Nephron progenitor cell (in vitro differentiated cells): ENCODE data around the gene SSBP3.

ENCODE experiments used
- DNase-seq: peaks from one replicate; pipeline ENCODE4 v3.0.0; 2021
- H3K27ac Mint-ChIP-seq: 2 replicates; pipeline ENCODE4 v1.8.0; 2021; ENCODE audit warnings: mild to moderate bottlenecking, moderate library complexity, mixed read lengths
- H3K27me3 Mint-ChIP-seq: 2 replicates; pipeline ENCODE4 v1.8.0; 2021; ENCODE audit warnings: mild to moderate bottlenecking, low read depth, mixed read lengths; ENCODE audit not compliant: poor library complexity
- H3K36me3 Mint-ChIP-seq: 2 replicates; pipeline ENCODE4 v1.8.0; 2021; ENCODE audit warnings: low read depth, mixed read lengths
- H3K4me1 Mint-ChIP-seq: 2 replicates; pipeline ENCODE4 v1.8.0; 2021; ENCODE audit warnings: mixed read lengths
- H3K4me3 Mint-ChIP-seq: 2 replicates; pipeline ENCODE4 v1.8.0; 2021; ENCODE audit warnings: mild to moderate bottlenecking, moderate library complexity, mixed read lengths
- H3K9me3 Mint-ChIP-seq: 2 replicates; pipeline ENCODE4 v1.8.0; 2021; ENCODE audit warnings: mild to moderate bottlenecking, moderate library complexity, mixed read lengths
- CTCF ChIP-seq: fragments of 200-600 bp; sonication (generic); IDR thresholded peaks from 2 replicates; pipeline ENCODE4 v1.5.0; 2021; ENCODE audit warnings: antibody characterized with exemption

The SSBP3 gene

GRCh38 chr1:54381524-54381923 is 24.7 kb downstream of the SSBP3 start:
- H3K4me3 Mint-ChIP-seq: no peak overlapping the region
- no peak for DNase-seq
- H3K27ac Mint-ChIP-seq: no peak overlapping the region
- H3K9me3 Mint-ChIP-seq: no peaks in the 10 kb centered on the region
- H3K36me3 Mint-ChIP-seq: peaks cover 56% of the 10 kb centered on the region
- TF ChIP-seq CTCF: no peak
- peaks cover 66% of the 10 kb centered on the region for H3K4me1 Mint-ChIP-seq
- H3K27me3 Mint-ChIP-seq: no peaks in the 10 kb centered on the region

GRCh38 chr1:54380290-54380882 is 25.8 kb downstream of the SSBP3 start:
- peaks cover 69% of the 10 kb centered on the region for H3K4me1 Mint-ChIP-seq
- TF ChIP-seq CTCF: no peak
- no peaks in the 10 kb centered on the region for H3K9me3 Mint-ChIP-seq
- no peaks in the 10 kb centered on the region for H3K27me3 Mint-ChIP-seq
- H3K4me3 Mint-ChIP-seq: no peak overlapping the region
- DNase-seq: no peak
- peak overlapping the region; percentile 34 for H3K27ac Mint-ChIP-seq
- H3K36me3 Mint-ChIP-seq: peaks cover 53% of the 10 kb centered on the region

GRCh38 chr1:54379555-54380289 is 26.5 kb downstream of the SSBP3 start:
- Mint-ChIP-seq H3K4me1 (peaks cover 69% of the 10 kb centered on the region), H3K4me3 (peak overlapping the region; percentile 71), H3K9me3 (no peaks in the 10 kb centered on the region), H3K27ac (peak overlapping the region; percentile 98), H3K36me3 (peaks cover 47% of the 10 kb centered on the region), H3K27me3 (no peaks in the 10 kb centered on the region)
- no peak for TF ChIP-seq CTCF
- DNase-seq: no peak

GRCh38 chr1:54378874-54379554 is 27.2 kb downstream of the SSBP3 start:
- peak overlapping the region; percentile 71 for H3K4me3 Mint-ChIP-seq
- DNase-seq: no peak
- no peaks in the 10 kb centered on the region for H3K9me3 Mint-ChIP-seq
- H3K27ac Mint-ChIP-seq: peak overlapping the region; percentile 98
- no peaks in the 10 kb centered on the region for H3K27me3 Mint-ChIP-seq
- peaks cover 40% of the 10 kb centered on the region for H3K36me3 Mint-ChIP-seq
- TF ChIP-seq CTCF: no peak
- H3K4me1 Mint-ChIP-seq: peaks cover 69% of the 10 kb centered on the region

GRCh38 chr1:54378157-54378873 is 27.9 kb downstream of the SSBP3 start:
- peak; percentile 66 for DNase-seq
- no peak for TF ChIP-seq CTCF

More at GRCh38 chr1:54378157-54378873, 27.9 kb downstream of the SSBP3 start:
- peaks cover 35% of the 10 kb centered on the region for H3K36me3 Mint-ChIP-seq
- H3K27me3 Mint-ChIP-seq: no peaks in the 10 kb centered on the region
- H3K4me3 Mint-ChIP-seq: peak overlapping the region; percentile 71
- peaks cover 73% of the 10 kb centered on the region for H3K4me1 Mint-ChIP-seq
- H3K9me3 Mint-ChIP-seq: no peaks in the 10 kb centered on the region
- H3K27ac Mint-ChIP-seq: peak overlapping the region; percentile 98
